ENCODE results near the gene KLHDC7B.
A peak's percentile ranks its signal among the peaks of the same experiment; 100 is the strongest.

Gene KLHDC7B

DNA sequence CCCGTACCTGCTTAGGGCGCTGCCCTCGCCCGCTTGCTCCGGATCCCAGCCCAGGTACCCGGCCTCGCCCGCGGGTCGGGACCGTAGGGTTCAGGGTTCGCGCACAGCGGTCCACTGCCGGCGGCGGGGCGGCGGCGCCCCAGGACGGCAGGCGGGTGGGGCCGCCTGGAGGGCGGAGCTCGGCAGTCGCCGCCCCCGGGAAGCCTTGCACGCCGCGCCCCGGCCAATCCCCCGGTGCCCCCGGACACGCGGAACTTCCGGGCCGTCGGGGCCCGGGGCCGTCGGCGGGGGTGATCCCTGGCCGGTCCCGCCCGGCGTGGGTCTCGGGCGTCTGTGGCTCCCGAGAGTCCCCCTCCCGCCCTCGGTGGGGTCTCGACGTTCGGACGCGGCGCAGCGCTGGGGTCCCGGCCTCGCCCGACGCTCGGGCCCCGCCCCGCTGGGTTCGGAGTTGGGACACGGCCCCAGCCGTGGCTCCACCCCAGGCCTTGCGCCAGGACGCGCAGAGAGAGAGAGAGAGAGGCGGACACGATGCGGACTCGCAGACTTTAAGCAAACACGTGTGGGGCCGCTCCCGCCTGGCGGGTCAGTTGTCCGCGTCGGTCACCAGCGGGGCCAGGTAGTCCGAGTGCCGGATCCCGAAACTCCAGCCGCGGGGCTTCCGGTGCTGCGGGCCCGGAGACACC lies 15.7 kb upstream of the KLHDC7B start, which contains the start of gene TYMP:
TSS of gene TYMP (minus strand) at position 116 of the 683 bp plus-strand sequence. CDS start 303 bp downstream, outside the sequence.
- peak; percentile 69 for DNase-seq (ENCODE audit: low spot score)

- DNase-seq (ENCODE audit: low spot score) = no peak
Observed at GRCh38 chr22:50530580-50530876, 15.2 kb upstream of the KLHDC7B start.

- DNase-seq (ENCODE audit: low spot score) = peak; percentile 80
Observed at GRCh38 chr22:50530877-50531545, 14.7 kb upstream of the KLHDC7B start.

DNA sequence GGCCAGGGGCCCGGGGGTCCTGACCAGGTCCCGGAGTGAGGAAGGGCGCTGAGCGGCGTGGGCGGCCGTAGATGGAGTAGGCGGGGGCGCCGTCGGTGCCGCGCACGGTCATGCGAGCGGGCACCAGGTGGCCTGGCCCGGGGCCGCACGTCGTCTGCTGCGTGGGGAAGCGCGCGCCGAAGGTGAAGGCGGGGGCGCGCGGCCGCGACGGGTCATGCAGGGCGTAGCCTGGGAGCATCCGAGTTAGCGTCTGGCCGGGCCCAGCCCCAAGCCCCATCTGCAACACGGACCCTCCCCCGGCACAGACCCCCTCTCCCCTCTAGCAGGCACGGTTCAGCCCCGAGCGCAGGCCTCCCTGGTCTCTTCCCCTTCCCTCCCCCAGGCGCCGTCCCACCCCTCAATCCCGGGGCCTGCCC lies 14.1 kb upstream of the KLHDC7B start:
- DNase-seq (ENCODE audit: low spot score) = peak; percentile 42

- peak; percentile 64 for DNase-seq (ENCODE audit: low spot score)
Observed at GRCh38 chr22:50531962-50532674, 13.6 kb upstream of the KLHDC7B start.

GRCh38 chr22:50532824-50533796 lies 12.6 kb upstream of the KLHDC7B start:
- DNase-seq (ENCODE audit: low spot score) = no peak

- peak; percentile 59 for DNase-seq (ENCODE audit: low spot score)
Observed at GRCh38 chr22:50533856-50534711, 11.6 kb upstream of the KLHDC7B start.

DNA sequence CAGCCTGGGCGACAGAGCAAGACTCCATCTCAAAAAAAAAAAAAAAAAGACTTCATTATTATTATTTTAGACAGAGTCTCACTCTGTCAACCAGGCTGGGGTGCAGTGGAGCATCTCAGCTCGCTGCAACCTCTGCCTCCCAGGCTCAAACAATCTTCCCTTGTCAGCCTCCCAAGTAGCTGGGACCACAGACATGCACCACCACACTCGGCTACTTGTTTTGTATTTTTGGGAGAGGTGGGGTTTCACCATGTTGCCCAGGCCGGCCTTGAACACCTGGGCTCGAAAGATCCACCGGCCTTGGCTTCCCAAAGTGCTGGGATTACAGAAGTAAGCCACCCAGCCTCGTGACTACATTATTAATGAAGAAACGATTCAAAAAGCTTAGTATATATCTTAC lies 10.6 kb upstream of the KLHDC7B start:
- DNase-seq (ENCODE audit: low spot score) = no peak

- DNase-seq (ENCODE audit: low spot score) = no peak
Observed at GRCh38 chr22:50536226-50536625, 9.5 kb upstream of the KLHDC7B start.

DNA sequence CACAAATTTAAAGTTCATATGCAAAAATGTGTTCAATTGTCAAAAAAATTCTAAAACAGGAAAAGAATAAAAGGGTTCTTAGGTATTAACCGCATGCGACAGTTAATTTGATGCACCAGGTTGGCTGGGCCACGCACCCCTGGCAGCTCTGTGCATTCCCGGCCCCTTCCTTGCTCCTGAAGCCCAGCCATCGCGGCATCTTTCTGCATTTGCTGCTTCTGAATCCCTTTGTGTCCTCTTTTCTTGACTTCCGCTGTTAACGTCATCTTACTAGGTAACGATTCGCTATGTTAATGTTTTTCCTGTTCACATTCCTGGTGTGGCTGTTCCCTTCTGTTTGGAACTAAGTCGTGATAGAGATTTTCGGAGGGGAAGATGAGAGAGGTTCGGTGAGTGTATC lies 7.9 kb upstream of the KLHDC7B start:
- no peak for DNase-seq (ENCODE audit: low spot score)

GRCh38 chr22:50540381-50540780 lies 5.3 kb upstream of the KLHDC7B start:
- DNase-seq (ENCODE audit: low spot score) = no peak

DNA sequence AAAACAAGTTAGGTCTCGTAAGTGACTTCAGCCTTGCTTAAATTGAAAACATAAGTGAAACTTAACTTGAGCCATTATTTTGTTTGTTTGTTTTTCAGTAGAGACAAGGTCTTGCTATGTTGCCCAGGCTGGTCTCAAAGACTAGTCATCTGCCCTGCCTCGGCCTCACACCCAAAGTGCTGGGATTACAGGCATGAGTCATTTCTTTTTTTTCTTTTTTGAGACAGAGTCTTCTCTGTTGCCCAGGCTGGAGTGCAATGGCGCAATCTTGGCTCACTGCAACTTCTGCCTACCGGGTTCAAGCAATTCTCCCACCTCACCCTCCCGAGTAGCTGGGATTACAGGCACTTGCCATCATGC lies 4.1 kb upstream of the KLHDC7B start:
- peak; percentile 71 for DNase-seq (ENCODE audit: low spot score)

DNA sequence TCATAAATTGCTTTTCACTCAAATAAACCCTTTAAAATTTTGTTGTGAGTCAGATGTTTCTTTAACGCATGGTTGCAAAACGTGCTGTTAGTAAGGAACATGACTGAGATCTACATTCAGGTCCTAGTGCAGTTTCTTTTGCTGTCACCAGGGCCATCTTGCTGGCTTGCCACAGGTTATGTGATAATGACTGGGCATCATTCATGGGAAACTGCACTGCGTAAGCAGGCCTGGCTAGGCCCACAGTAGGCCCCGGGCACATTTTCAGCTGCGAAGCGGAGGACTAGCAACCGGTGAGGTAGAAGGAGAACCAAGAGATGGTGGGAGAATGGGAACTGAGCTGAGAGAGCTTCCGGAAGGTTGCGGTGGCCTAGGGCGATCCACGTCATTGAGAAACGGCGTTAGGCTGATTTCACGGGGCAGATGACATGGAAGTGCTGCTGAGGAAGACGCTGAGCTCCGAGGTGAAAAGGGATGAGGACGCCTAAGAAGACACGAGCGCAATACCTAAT lies 3.2 kb upstream of the KLHDC7B start:
- DNase-seq (ENCODE audit: low spot score) = no peak

DNA sequence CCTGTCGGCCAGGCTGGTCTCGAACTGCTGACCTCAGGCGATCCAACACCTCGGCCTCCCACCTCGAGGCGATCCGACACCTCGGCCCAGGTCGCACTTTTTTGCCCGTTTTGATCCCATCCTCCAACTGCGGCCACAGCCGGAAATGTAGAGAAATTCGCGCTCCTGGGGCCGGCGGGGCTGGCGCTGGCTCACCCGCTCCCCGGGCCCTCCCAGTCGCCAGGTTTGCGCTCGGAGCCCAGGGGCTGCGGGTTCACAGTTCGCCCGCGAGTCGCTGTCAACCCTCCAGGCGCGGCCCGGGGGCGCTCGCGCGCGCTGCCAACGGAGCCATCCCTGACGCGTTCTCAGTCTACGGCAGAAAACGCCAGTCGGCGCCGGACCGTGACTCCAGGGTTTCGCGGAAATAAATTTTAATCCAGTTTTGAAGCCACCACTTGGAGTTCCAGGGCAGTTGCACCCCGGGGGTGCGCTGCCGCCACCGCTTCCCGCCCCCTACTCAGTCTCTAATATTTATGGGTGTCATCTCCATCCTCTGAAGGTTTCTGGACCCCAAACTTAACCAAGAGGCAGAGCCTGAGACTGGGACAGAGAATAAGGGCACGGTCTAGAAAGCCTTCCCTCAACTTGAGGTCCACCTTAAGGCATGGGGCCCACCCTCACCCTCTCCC lies 1.5 kb upstream of the KLHDC7B start:
- DNase-seq (ENCODE audit: low spot score) = peak; percentile 83

GRCh38 chr22:50544746-50545253 lies 899 bp upstream of the KLHDC7B start:
- peak; percentile 50 for DNase-seq (ENCODE audit: low spot score)

DNA sequence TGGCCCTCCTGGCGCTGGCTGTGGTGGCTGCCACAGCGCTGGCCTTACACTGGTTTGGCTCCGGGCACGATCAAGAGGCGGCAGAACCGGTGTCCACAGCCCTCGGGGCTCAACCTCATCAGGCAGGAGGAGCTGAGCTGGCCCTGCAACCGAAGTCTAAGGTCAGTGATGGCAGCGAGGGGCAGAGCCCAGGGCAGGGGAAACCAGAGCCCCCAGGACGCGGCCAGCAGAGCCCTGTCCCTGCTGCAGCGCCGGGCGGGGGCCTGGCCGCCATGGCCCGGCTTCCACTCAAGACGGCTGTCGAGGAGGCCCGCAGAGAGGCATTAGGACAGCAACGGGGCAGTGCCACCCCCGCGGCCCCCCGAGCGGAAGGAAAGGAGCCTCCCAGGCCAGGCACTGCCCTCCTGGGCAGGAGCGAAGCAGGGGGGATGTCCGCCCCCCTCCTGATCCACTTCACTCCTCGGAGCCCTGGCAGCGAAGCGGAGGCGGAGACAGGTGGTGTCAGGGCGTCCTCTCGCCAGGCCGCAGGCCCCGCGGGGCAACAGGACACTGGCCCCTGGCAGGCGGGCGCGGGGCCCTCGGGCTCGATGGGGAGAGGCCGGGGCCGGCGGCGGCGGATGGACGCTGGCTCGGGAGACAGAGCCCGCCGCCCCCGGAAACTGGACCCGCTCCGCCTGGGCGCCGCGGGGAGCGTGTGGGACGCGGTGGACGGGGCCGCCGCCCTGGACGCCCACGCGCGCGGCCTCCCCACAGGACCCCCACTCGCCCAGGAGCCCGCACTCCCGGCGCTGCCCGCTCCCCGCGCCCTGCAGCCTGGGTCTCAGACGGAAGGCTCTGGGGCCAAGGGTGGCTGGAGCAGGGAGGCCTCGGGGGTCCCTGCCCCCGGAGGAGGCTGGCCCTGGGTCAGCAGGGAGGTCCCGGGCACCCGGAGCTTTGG lies 895 bp downstream of the KLHDC7B start:
- no peak for DNase-seq (ENCODE audit: low spot score)

DNA sequence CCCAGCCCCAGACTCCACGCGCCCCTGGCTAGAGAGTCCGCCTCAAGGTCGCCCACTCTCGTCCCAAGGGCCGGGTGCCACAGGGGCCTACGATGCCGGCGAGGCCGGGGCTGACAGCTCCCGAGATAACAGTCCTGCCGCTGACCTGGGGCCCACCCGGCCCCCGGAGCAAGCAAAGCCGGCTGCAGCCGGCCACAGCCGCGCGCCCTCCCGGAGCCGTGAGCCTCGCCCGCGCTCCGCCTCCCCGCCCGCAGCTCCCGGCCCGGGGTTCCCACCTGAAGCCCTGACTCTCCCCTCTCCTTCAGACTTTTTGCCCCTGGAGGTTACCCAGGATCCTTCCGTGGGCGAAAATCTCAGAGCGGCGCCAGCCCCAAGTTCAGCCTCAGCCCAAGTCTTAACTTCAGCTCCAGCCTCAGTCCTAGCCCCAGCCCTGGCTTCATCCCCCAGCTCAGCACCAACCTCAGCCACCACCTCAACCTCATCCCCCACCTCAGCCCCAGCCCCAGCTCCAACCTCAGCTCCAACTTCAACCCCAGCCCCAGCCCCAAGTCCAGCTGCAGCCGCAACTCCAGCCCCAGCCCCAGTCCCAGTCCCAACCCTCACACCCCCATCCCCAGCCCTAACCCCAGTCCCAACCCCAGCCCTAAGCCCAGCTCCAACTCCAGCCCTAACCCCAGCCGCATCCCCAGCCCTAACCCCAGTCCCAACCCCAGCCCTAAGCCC lies 1.7 kb downstream of the KLHDC7B start:
- no peak for DNase-seq (ENCODE audit: low spot score)

All from kidney tubule cell (primary cell).